NCI-H2196 treated with DMSO at 0.1 percent for 48 hours (cell line): ENCODE data around the gene C20orf202.
"Not testable (repeated sequence)": the region's sequence is repeated elsewhere in the genome, so short reads cannot be mapped to it uniquely, and the experiment has no call there.

Experiments used
- DNase-seq: peaks from one replicate; lab custom pipeline; 2025; ENCODE audit not compliant: unreplicated experiment; lab: John Stamatoyannopoulos, UW

Gene C20orf202

DNA sequence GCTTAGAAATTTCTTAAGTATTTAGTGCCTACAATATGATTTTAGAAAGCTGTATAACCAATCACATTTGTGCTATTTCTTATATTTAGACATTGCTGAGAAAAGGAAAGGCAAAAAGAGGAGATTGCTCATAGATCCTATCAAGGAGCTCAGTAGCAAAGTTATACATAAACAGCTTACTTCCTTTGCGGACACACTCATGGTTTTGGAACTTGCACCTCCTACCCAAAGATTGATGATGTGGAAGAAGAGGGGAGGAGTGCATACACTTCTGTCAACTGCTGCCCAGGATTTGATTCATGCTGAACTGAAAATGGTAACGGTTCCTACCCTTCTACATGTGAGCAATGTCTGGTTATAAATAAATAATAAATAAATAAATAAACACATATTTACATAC lies 39.3 kb downstream of the C20orf202 start:
- DNase-seq: no peak

DNA sequence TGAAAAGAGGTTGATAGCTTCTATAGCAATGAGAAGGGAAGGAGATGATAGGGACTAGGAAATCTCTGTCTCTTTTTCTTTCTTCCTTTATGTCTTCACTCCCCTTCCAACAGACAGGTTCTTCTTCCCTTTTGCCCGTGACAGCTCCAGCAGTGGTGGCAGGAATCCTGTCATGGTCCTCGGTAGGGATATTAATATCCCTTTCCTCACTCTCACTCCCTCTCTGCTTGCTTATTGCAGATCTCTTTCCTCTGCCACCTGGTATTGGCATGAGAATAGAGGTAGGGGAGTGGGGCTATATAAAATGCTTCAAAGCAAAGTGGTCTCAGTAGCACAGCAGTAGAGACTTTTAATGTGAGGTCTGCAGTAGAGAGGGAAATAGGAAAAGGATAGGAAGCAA lies 42.3 kb downstream of the C20orf202 start:
- DNase-seq: no peak

DNA sequence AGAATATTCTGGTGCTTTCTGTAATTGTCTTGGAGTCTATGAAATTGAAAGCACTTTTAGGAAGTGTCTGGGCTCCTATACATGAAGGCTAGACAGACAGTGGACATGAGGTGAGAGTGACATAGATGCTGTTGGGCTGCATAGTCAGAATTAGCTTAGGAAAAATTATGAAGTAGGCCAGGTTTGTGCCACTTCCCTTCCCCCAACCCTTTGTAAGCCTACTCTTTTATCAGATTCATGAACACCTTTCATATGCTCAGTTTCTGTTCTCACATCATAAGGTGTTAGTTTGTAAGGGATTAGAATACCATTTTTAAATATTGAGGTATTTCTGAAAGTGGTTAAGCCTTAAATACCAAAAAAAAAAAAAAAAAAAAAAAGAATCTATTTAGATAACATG lies 44.4 kb downstream of the C20orf202 start:
- no peak for DNase-seq

DNA sequence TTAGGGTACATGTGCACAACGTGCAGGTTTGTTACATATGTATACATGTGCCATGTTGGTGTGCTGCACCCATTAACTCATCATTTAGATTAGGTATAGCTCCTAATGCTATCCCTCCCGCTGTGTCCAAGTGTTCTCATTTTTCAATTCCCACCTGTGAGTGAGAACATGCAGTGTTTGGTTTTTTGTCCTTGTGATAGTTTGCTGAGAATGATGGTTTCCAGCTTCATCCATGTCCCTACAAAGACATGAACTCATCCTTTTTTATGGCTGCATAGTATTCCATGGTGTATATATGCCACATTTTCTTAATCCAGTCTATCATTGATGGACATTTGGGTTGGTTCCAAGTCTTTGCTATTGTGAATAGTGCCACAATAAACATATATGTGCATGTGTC lies 47.0 kb downstream of the C20orf202 start:
- DNase-seq: not testable (repeated sequence)

GRCh38 chr20:1252416-1252815 lies 49.2 kb downstream of the C20orf202 start:
- no peak for DNase-seq

GRCh38 chr20:1254254-1254653 lies 51.0 kb downstream of the C20orf202 start:
- no peak for DNase-seq

DNA sequence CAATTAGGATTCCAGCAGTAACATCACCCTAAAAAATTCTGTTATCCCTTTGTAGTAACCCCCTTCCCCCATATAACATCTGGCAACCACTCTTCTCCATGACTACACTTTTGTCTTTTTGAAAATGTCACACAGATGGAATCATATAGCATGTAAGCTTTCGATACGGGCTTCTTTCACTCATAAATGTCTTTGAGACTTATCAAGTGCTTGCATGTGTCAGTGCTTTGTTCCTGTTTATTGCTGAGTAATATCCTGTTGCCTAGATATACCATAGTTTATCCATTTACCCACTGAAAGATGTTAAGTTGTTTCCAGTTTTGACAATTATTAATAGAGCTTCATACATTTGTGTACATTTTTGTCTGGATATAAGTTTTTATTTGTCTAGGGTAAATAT lies 52.4 kb downstream of the C20orf202 start:
- DNase-seq: no peak
